ENCODE results near the gene PILRA.
"Not testable (repeated sequence)": the region's sequence is repeated elsewhere in the genome, so short reads cannot be mapped to it uniquely, and the experiment has no call there.

PILRA gene

DNA sequence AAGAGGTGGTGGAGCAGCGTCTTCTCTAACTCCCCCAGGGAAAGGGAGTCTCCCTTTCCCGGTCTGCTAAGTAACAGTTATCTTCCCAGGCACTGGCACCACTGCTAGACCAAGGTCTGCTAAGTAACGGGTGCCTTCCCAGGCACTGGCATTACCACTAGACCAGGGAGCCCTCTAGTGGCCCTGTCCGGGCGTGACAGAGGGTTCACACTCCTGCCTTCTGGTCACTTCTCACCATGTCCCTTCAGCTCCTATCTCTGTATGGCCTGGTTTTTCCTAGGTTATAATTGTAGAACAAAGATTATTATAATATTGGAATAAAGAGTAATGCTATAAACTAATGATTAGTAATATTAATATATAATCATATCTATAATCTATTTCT is 28.0 kb upstream of the PILRA start:
- TF ChIP-seq, protein P1, sequence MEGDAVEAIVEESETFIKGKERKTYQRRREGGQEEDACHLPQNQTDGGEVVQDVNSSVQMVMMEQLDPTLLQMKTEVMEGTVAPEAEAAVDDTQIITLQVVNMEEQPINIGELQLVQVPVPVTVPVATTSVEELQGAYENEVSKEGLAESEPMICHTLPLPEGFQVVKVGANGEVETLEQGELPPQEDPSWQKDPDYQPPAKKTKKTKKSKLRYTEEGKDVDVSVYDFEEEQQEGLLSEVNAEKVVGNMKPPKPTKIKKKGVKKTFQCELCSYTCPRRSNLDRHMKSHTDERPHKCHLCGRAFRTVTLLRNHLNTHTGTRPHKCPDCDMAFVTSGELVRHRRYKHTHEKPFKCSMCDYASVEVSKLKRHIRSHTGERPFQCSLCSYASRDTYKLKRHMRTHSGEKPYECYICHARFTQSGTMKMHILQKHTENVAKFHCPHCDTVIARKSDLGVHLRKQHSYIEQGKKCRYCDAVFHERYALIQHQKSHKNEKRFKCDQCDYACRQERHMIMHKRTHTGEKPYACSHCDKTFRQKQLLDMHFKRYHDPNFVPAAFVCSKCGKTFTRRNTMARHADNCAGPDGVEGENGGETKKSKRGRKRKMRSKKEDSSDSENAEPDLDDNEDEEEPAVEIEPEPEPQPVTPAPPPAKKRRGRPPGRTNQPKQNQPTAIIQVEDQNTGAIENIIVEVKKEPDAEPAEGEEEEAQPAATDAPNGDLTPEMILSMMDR (IDR thresholded peaks at IDR 0.05; ENCODE audit: low read depth, low read length, missing control alignments): peak; percentile 52
- H3K4me3 ChIP-seq (ENCODE audit: low read depth, low read length); DNase-seq (ENCODE audit: low read depth): not testable (repeated sequence)

- DNase-seq (ENCODE audit: low read depth): no peak
- no peak overlapping the region for H3K4me3 ChIP-seq (ENCODE audit: low read depth, low read length)
- TF ChIP-seq, protein P1 (IDR thresholded peaks at IDR 0.05; ENCODE audit: low read depth, low read length, missing control alignments): no peak
Observed at GRCh38 chr7:100346921-100347320, 26.4 kb upstream of the PILRA start.

DNA sequence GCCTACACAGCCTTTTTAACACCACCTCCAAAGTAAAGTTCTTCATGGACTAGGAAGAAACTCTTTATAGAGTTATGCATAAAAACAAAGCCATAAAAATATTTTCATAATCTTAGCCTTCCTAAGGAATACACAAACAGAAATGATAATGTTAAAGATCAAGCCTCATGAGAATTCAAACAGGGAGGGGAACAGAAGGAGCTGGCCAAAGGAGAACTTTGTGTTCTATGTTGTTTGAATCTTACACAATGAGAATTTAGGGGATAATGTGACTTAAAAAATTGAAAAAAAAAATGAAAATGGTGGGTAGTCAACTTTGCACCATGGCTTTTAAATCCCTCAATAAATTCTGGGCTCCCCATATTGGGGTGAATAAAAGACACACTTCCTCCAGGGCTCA is 24.5 kb upstream of the PILRA start:
- TF ChIP-seq, protein P1 (IDR thresholded peaks at IDR 0.05; ENCODE audit: low read depth, low read length, missing control alignments): no peak
- no peak for DNase-seq (ENCODE audit: low read depth)
- no peak overlapping the region for H3K4me3 ChIP-seq (ENCODE audit: low read depth, low read length)

GRCh38 chr7:100349757-100350156 is 23.5 kb upstream of the PILRA start:
- TF ChIP-seq, protein P1 (IDR thresholded peaks at IDR 0.05; ENCODE audit: low read depth, low read length, missing control alignments): no peak
- no peak overlapping the region for H3K4me3 ChIP-seq (ENCODE audit: low read depth, low read length)
- DNase-seq (ENCODE audit: low read depth): no peak

DNA sequence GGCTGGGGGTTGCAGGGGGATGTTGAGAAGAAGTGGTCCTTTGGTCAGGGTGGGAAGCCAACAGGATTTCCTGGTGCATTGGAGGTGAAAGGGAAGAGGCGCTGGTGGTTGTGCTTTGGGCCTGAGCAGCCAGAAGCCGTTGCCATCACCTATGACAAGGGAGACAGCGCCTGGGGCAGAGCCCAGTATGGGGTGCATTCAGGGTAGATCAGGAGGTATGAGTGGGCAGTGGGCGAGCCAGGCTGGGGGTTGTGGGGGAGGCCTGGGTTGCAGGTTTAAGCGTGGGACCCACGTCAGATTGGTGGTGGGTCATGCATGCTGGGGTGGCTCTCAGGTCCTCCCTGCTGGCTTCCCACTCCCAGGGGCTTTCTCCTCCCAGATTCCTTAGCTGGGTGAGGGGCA is 21.6 kb upstream of the PILRA start:
- no peak for DNase-seq (ENCODE audit: low read depth)
- TF ChIP-seq, protein P1 (IDR thresholded peaks at IDR 0.05; ENCODE audit: low read depth, low read length, missing control alignments): no peak

GRCh38 chr7:100352230-100352781 is 21.0 kb upstream of the PILRA start:
- not testable (repeated sequence) for H3K4me3 ChIP-seq (ENCODE audit: low read depth, low read length); DNase-seq (ENCODE audit: low read depth)

More for the DNA sequence above, 21.6 kb upstream of the PILRA start:
- H3K4me3 ChIP-seq (ENCODE audit: low read depth, low read length): no peak overlapping the region

DNA sequence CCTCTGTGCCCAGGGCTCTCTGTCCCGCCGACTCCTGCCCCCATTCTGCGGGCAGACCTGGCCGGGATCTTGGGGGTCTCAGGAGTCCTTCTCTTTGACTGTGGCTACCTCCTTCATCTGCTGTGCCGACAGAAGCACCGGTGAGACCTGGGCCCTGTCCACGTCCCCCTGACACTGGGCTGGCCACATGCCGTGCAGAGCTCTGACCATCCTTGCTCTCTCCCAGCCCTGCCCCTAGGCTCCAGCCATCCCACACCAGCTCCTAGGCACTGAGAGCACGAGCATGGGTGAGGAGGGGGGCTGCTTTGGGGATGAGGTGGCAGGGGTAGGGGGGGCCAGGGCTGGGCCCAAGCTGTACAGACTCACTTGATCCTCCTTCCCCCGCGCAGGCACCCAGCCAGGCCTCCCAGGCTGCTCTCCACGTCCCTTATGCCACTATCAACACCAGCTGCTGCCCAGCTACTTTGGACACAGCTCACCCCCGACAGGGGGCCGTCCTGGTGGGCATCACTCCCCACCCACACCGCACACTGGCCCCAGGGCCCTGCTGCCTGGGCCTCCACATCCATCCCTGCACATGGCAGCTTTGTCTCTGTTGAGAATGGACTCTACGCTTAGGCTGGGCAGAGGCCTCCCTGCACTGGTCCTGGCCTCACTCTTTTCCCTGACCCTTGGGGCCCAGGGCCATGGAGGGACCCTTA is 20.2 kb upstream of the PILRA start:
- TF ChIP-seq, protein P1 (IDR thresholded peaks at IDR 0.05; ENCODE audit: low read depth, low read length, missing control alignments): no peak
- DNase-seq (ENCODE audit: low read depth): no peak

More for the DNA sequence above, 20.2 kb upstream of the PILRA start:
- H3K4me3 ChIP-seq (ENCODE audit: low read depth, low read length): no peak overlapping the region
